Keratinocyte (primary cell): Measurements from ENCODE around the gene TMEM9B.

Source experiments
- CTCF ChIP-seq, 3 experiments: IDR thresholded peaks in 1 of 3; conservative IDR thresholded peaks in 1 of 3; optimal IDR thresholded peaks in 1 of 3; 2 replicates in 2 of 3; 3 replicates in 1 of 3; pipeline versions ENCODE3 to v1.5.1; 2011; ENCODE audit warnings: low read length in 3 of 3, mild to moderate bottlenecking in 3 of 3, moderate library complexity in 2 of 3, control low read depth in 1 of 3, inconsistent platforms in 1 of 3; ENCODE audit not compliant: insufficient read depth in 2 of 3; ENCODE audit errors: extremely low read depth in 1 of 3
- EZH2 ChIP-seq: IDR thresholded peaks from one replicate; pipeline ENCODE4 v1.6.1; 2012; ENCODE audit warnings: inconsistent platforms, mild to moderate bottlenecking, low read length, moderate library complexity

DNA sequence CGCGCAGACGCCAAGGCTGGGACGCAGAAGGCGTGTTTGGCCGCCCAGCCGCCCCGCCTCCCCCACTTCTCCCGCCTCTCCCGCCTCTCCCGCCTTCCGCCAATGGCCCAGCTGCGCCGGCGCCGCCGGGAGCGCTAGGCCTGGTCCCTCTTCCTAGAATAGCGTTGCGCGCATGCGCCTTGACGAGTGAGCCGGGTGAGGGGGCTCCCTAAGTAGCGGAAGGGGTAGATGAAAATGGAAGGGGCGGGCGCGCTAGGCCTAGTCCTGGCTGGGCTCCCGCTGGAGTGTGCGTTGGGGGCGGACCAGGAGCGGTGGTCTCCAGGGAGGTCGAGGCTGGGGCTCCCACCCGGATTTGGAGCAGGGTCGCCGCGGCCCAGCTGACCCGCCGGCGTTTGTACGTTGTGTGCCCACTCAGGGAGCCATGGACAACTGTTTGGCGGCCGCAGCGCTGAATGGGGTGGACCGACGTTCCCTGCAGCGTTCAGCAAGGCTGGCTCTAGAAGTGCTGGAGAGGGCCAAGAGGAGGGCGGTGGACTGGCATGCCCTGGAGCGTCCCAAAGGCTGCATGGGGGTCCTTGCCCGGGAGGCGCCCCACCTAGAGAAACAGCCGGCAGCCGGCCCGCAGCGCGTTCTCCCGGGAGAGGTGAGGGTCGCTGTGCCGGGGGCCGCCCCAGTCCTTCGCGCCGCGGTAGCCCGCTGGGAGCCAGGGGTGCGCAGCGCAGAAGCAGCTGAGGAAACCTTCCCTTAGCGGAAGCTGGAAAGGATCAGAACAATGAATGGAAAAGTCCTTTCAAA lies 53.0 kb downstream of the TMEM9B start, which contains the start of gene AKIP1:
- no peak for TF ChIP-seq EZH2
- no peak for TF ChIP-seq CTCF (optimal IDR thresholded peaks at IDR 0.05 in 1 of 3, IDR thresholded peaks at IDR 0.05 in 1 of 3, conservative IDR thresholded peaks at IDR 0.05 in 1 of 3; ENCODE audit: extremely low read depth in 1 of 3, insufficient read depth in 2 of 3, low read length in 3 of 3)
